Head of caudate nucleus (tissue), 42 donors: ENCODE data around the gene HRAS.

Experiments
- DNase-seq, 42 donors: peaks; one replicate each; pipeline versions ENCODE4 v3.0.0 to v3.0.0-alpha.2; 2020 to 2021; ENCODE audit warnings: mixed read lengths in 7 of 42
- intact Hi-C: fragments of 100-400 bp; cut with DNase I; formaldehyde crosslinking; loops from one replicate; pipeline ENCODE4 v1.15.0; 2022

The HRAS gene

DNA sequence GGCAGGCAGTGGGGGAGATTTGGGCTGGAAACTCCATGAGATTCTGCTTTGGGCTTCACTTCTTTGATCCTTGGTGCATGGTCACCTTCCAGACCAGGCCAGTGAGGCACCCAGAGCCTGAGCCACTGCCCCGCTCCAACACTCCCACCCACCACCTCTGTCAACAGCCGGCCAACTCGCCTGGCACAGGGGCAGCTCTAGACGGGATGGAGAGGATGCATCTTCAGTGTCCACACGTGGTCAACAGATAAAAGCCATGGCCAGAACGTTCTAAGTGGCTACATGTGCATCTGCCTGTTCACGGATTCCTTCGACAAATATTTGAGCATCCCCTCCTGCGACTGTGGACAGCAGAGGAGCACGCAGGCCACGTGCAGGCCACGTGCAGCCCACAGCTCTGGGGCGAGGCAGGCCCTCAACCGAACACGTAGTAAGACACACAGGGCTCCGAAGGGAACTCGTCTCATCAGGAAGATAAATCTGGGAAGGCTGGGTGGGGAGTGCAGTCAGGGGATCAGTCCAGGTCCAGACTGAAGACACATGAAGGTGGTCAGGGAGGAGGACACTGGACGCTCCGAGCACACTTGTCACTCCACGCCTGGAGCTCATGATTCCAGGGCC lies 3.2 kb upstream of the HRAS start:
- DNase-seq: no peak
- intact Hi-C loops: no loop called here

DNA sequence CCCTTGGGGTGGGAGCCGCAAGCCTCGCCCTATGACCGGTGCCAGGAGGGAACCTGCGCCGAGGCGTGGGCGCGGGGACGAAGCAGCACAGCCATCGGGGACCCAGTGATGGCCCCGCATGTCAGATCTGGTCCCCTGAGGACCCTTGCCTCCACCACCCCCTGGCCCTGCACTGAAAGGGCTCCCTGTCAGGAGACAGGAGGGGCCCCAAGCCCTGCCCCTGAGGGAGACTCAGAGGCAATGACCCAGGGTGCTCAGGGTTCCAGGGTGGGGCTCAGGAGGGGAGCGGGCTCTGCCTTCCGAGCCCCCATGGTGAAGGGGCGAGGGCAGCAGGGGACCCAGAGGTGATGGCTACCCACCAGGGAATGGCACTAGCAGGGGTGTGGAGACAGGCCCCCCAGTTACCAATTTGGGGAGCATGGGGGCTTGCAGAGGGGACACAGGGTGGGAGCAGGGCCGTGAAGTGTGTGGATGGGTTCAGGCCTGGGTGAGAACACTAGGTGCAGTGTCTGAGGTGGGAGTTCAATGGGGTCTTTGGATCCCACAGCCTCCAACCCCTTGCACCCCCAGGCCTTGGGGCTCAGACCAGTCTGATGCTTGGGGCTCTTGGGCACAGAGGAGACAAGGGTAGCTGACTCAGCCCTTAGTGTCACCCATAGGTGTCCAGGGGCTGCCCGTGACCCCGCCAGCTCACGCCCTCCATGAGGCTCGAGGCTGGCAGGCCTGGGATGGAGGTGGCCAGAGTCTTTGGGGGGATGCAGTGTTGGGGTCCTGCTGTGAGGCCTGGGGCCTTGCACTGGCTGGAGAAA lies 2.5 kb upstream of the HRAS start:
- intact Hi-C loops: no loop called here
- DNase-seq: no peak

GRCh38 chr11:536841-537621 lies 1.7 kb upstream of the HRAS start, which contains the start of gene LRRC56:
LRRC56 (plus strand) TSS chr11:537527; CDS start chr11:540685, 3,158 bp downstream.
- intact Hi-C loops: no loop called here
- peak; percentile 44 to 91 (median 80) for DNase-seq

DNA sequence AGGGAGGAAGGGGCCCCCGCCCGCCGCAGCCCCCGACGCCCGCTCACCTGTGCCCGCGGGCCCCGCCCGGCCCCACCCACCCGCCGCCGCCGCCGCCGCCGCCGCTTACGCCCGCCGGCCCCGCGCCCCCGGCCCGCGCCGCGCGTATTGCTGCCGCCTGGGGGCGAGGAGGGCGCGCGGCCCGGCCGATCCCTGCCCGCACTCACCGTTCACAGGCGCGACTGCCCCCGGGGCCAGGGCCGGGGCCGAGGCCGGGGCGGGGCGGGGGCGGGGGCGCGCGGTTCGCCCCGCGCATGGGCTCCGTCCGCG lies 212 bp downstream of the HRAS start:
- DNase-seq: peak in 1 of 42 donors; percentile 35
- intact Hi-C loops: no loop called here

GRCh38 chr11:534396-535209 lies 773 bp downstream of the HRAS start:
- peak in 29 of 42 donors; percentile 21 to 72 (median 46) for DNase-seq
- intact Hi-C loops: no loop called here

- peak in 1 of 42 donors; percentile 0 for DNase-seq
- intact Hi-C loops: no loop called here
Observed at GRCh38 chr11:533586-534395, 1.6 kb downstream of the HRAS start.

GRCh38 chr11:532986-533585 lies 2.3 kb downstream of the HRAS start:
- intact Hi-C loops: no loop called here
- peak in 1 of 42 donors; percentile 2 for DNase-seq

DNA sequence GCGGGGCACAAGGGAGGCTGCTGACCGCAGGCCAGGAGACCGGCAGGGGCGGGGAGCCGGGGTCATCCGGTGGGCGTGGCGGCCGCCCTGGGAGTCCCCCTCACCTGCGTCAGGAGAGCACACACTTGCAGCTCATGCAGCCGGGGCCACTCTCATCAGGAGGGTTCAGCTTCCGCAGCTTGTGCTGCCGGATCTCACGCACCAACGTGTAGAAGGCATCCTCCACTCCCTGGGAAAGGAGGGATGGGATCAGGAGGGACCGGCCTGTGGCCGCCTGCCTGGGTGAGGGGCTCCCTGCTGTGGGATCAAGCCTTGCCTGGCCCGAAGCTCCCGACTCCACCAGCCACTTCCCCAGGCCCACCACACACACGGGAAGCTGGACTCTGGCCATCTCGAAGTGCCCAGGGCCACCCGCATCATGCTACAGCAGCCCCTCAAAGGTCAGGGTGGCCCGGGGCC lies 2.8 kb downstream of the HRAS start:
- DNase-seq: no peak
- intact Hi-C loops: no loop called here

- intact Hi-C loops: no loop called here
- no peak for DNase-seq
Observed at GRCh38 chr11:531919-532526, 3.4 kb downstream of the HRAS start.

GRCh38 chr11:530960-531831 lies 4.2 kb downstream of the HRAS start:
- intact Hi-C loops: no loop called here
- no peak for DNase-seq

- intact Hi-C loops: no loop called here
Observed at GRCh38 chr11:529728-530411, 5.5 kb downstream of the HRAS start.

DNA sequence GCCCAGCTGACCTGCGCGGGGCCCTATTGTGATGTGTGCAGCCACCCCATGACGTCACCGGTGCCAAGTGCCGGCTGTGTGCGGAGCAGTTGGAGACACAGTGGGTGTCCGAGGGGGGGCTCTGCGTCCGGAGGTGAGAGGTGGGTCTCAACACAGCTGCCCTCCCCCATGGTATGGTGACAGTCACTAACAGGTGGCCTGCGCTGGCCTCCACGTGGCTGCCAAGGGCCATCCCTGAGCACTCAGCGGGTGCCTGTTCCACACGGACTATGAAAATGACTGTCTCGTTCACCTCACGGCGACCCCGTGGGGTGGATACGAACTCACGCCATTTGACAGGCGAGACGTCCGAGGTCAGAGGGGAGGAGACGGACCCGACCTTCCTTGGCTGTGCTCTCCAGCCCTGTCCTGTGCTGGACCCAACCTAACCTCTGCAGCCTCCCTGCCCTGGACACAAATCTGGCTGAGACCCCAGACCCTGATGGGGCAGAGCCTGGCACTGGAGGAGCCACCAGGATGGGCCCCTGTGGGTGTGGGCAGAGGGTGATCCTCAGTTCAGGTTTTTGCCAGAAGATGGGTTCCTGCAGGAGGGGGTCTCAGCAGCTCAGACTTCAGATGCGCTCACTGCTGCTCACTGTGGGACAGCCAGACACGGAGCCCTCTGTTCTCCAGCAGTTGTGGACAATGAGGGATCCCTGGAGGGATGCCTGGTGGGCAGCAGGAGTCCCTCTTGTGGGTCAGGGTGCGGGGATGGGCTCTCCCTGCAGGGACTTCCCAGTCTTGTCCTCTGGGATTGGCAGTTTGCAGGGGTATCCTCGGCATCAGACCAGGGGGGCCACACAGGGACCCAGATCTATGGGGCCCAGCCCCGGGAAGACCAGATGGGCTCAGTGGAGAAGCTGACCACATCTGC lies 6.3 kb downstream of the HRAS start:
- intact Hi-C loops: no loop called here
- DNase-seq: peak in 1 of 42 donors; percentile 3

More at GRCh38 chr11:529728-530411, 5.5 kb downstream of the HRAS start:
- DNase-seq: peak in 1 of 42 donors; percentile 2

DNA sequence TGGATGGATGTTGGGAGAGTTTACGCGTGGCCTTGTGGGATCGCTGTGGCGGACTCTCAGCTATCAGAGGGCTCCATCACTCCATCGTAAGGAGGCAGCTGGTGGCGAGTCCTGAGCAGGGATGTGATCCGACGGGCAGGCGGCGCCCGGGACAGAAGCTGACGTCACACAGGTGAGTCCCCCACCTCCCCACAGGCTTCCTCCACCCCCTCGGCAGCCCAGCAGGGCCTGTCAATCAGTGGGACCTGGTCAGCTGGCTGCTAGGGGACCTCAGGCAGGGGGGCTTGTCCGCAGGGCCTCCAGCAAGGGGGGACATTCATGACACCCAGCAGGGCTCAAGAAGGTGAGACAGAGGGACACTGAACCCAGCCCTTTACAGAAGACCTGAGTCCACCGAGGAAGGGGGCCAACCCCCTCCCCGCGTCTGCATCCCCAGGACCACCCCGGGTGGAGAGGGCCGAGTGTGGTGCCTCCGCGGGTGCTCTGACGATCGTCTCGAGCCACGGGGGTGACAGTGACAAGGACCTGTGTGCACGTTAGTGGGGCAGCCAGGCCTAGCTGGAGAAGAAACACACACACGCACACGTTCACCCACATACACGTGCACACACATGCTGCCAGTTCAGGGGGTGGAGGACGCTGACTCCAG lies 7.1 kb downstream of the HRAS start:
- no peak for DNase-seq
- intact Hi-C loops: no loop called here

GRCh38 chr11:526192-526591 lies 9.2 kb downstream of the HRAS start:
- DNase-seq: no peak
- intact Hi-C loops: no loop called here
